HepG2 (cell line): ENCODE data around the gene HHEX.

Source experiments
- CREB1 ChIP-seq, 2 experiments: fragments of 450-650 bp in 1 of 2; IDR thresholded peaks; 2 replicates each; pipeline ENCODE4 v1.6.1; 2016 to 2017; ENCODE audit warnings: control low read depth in 1 of 2, mild to moderate bottlenecking in 1 of 2, missing compliant biosample characterization in 1 of 2, missing genetic modification characterization in 1 of 2
- ELF4 ChIP-seq: sonication (generic); formaldehyde crosslinking; IDR thresholded peaks from 2 replicates; pipeline ENCODE4 v1.5.0; 2020; ENCODE audit warnings: missing genetic modification reagents, mild to moderate bottlenecking, moderate library complexity, borderline replicate concordance
- HNRNPL ChIP-seq: fragments of 200-400 bp; formaldehyde crosslinking; IDR thresholded peaks from 2 replicates; pipeline ENCODE4 v1.6.1; 2017; ENCODE audit warnings: mild to moderate bottlenecking, low read depth, low read length
- PRPF4 ChIP-seq: fragments of 200-400 bp; formaldehyde crosslinking; IDR thresholded peaks from 2 replicates; pipeline ENCODE4 v1.6.1; 2016; ENCODE audit warnings: low read length, low read depth; ENCODE audit not compliant: poor library complexity, severe bottlenecking
- SMAD3 ChIP-seq: sonication (generic); formaldehyde crosslinking; IDR thresholded peaks from 2 replicates; pipeline ENCODE4 v1.4.0; 2020; ENCODE audit warnings: missing genetic modification reagents
- SOX5 ChIP-seq: IDR thresholded peaks from 2 replicates; pipeline ENCODE4 v1.6.1; 2016; ENCODE audit warnings: borderline replicate concordance
- SUZ12 ChIP-seq: fragments of 150-350 bp; IDR thresholded peaks from 2 replicates; pipeline ENCODE4 v1.6.1; 2014; ENCODE audit warnings: low read depth, low read length
- TOE1 ChIP-seq: sonication (generic); formaldehyde crosslinking; IDR thresholded peaks from 2 replicates; pipeline ENCODE4 v1.4.0; 2020; ENCODE audit warnings: mild to moderate bottlenecking, missing genetic modification reagents
- TF ChIP-seq, protein P1 (sequence below): sonication (generic); formaldehyde crosslinking; IDR thresholded peaks from 2 replicates; pipeline ENCODE4 v1.4.0; 2020; ENCODE audit warnings: missing genetic modification reagents, borderline replicate concordance
- TF ChIP-seq, protein P2 (sequence below): sonication (generic); formaldehyde crosslinking; IDR thresholded peaks from 2 replicates; pipeline ENCODE4 v1.5.0; 2020; ENCODE audit warnings: mild to moderate bottlenecking, missing genetic modification reagents, moderate library complexity
- TF ChIP-seq, protein P3 (sequence below): sonication (generic); formaldehyde crosslinking; IDR thresholded peaks from 2 replicates; pipeline ENCODE4 v1.9.0; 2022; ENCODE audit warnings: low read depth, missing genetic modification reagents

DNA sequence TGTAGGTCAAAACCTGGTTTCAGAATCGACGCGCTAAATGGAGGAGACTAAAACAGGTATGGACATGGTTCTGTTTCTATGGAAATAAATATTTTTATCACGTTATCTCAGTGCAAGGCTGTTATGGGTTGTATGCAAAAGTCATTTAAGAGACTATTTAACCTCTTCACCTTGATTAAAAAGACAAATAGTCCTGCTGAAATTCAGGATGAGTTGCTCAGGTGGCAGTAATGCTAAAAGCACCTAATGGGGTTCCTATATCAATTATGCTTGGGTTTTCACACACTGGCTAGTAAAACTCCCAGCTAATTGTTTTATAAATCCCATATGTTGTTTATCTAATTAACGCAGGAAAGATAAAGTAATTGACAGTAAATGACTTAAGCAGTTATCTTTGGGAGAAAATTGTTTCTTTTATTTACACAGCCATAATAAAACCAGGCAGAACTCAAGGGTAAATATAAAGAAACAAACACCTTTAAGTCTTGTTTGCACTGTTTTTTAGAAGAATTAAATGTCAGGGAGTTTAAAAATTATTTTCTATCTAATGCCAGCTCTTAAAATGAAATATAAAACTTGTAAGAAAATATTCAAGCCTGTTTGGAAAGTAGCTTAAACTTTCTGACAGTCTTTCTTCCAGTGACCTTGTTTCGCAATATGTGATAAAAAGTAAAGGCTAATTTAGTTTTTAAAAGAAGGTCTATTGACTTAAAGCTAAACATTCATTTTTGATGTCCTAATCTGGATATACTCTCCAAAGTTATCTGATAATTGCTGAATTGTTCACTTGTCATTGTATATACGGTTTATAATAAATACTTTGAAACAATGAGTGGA is 3.2 kb downstream of the HHEX start:
- TF ChIP-seq CREB1 (IDR thresholded peaks at IDR 0.05) (no peak), CREB1 (CRISPR knock-in tag; IDR thresholded peaks at IDR 0.05) (no peak), ELF4 (CRISPR knock-in tag) (no peak), HNRNPL (no peak), PRPF4 (no peak), SUZ12 (no peak), TOE1 (no peak), SOX5 (CRISPR knock-in tag) (peak; percentile 22; the same call in 1 of the 2 replicates), SMAD3 (no peak)
- TF ChIP-seq, protein P1, sequence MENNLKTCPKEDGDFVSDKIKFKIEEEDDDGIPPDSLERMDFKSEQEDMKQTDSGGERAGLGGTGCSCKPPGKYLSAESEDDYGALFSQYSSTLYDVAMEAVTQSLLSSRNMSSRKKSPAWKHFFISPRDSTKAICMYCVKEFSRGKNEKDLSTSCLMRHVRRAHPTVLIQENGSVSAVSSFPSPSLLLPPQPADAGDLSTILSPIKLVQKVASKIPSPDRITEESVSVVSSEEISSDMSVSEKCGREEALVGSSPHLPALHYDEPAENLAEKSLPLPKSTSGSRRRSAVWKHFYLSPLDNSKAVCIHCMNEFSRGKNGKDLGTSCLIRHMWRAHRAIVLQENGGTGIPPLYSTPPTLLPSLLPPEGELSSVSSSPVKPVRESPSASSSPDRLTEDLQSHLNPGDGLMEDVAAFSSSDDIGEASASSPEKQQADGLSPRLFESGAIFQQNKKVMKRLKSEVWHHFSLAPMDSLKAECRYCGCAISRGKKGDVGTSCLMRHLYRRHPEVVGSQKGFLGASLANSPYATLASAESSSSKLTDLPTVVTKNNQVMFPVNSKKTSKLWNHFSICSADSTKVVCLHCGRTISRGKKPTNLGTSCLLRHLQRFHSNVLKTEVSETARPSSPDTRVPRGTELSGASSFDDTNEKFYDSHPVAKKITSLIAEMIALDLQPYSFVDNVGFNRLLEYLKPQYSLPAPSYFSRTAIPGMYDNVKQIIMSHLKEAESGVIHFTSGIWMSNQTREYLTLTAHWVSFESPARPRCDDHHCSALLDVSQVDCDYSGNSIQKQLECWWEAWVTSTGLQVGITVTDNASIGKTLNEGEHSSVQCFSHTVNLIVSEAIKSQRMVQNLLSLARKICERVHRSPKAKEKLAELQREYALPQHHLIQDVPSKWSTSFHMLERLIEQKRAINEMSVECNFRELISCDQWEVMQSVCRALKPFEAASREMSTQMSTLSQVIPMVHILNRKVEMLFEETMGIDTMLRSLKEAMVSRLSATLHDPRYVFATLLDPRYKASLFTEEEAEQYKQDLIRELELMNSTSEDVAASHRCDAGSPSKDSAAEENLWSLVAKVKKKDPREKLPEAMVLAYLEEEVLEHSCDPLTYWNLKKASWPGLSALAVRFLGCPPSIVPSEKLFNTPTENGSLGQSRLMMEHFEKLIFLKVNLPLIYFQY (CRISPR knock-in tag) = no peak
- TF ChIP-seq, protein P2, sequence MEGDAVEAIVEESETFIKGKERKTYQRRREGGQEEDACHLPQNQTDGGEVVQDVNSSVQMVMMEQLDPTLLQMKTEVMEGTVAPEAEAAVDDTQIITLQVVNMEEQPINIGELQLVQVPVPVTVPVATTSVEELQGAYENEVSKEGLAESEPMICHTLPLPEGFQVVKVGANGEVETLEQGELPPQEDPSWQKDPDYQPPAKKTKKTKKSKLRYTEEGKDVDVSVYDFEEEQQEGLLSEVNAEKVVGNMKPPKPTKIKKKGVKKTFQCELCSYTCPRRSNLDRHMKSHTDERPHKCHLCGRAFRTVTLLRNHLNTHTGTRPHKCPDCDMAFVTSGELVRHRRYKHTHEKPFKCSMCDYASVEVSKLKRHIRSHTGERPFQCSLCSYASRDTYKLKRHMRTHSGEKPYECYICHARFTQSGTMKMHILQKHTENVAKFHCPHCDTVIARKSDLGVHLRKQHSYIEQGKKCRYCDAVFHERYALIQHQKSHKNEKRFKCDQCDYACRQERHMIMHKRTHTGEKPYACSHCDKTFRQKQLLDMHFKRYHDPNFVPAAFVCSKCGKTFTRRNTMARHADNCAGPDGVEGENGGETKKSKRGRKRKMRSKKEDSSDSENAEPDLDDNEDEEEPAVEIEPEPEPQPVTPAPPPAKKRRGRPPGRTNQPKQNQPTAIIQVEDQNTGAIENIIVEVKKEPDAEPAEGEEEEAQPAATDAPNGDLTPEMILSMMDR (CRISPR knock-in tag) = no peak
- TF ChIP-seq, protein P3, sequence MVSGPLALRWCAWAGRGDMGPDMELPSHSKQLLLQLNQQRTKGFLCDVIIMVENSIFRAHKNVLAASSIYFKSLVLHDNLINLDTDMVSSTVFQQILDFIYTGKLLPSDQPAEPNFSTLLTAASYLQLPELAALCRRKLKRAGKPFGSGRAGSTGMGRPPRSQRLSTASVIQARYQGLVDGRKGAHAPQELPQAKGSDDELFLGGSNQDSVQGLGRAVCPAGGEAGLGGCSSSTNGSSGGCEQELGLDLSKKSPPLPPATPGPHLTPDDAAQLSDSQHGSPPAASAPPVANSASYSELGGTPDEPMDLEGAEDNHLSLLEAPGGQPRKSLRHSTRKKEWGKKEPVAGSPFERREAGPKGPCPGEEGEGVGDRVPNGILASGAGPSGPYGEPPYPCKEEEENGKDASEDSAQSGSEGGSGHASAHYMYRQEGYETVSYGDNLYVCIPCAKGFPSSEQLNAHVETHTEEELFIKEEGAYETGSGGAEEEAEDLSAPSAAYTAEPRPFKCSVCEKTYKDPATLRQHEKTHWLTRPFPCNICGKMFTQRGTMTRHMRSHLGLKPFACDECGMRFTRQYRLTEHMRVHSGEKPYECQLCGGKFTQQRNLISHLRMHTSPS (CRISPR knock-in tag) = no peak
